HL-60/S4 treated with phorbol 12-myristate 13-acetate at 8.2 ng/mL for 4 days and 3 days (cell line): ENCODE results near the gene RARRES2.
"Not testable (repeated sequence)": the region's sequence is repeated elsewhere in the genome, so short reads cannot be mapped to it uniquely, and the experiment has no call there.

Experiments
- in situ Hi-C: fragments of 300-500 bp; cut with MboI; formaldehyde crosslinking; loops from 2 replicates; pipeline ENCODE4 v1.15.0; 2022; ENCODE audit warnings: low sequenced_read_pairs

Gene RARRES2

DNA sequence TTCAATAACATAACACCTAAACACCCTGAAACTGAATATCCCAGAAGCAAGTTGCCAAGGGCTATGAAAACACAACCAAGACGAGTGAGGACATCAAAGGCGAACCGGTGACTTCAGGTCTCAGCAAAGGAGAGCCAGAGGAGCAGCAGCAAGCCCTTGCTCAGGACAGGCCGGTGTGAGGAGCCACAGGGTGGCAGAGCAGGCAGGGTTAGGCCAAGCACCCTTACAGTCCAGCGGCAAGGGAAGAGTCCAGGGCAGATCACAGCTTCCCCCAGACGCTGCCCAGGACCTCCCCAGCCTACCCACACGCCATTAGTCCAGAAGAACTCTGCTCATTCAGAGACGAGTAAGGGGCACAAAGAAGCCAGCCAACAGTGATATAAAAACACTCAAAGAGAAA is 45.8 kb downstream of the RARRES2 start:
- in situ Hi-C loops, result not testable (repeated sequence)

DNA sequence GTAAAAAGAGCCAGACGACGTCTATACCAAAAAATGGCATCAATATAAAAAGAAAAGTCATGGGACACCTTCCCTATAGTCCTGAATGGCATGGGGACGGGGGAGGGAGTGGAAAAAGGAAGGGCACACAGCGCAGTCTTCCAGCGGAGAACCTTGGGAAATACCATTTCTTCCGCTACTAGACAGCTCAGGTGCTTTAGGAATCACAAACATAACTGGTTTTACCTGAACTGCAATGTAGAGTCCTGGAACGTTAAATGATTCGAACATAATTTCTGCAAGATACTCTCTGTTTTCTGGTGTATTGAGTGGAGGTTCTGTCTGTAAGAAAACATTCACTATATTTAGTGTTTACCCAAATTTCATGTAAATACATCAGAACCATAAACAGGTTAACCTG is 46.4 kb downstream of the RARRES2 start:
- in situ Hi-C loops, result not testable (repeated sequence)

DNA sequence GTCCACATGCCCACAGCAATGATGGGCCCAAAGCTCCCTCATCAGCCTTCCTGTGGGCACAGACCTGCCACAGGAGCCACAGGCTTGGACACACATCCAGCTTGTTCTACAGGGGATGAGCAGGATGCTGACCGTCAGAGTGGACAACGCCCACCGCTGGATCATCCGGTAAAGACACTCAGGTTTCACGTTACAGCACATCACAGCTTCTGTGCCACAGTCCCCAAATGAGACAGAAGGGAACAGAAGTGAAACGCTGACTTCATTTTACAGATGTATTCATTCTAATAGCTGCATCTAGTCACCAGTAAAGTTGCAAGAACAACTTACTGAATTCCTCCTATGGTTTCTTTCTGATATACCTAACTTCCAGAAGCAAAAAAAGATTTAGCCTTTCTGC is 51.1 kb downstream of the RARRES2 start:
- in situ Hi-C loops, result not testable (repeated sequence)

DNA sequence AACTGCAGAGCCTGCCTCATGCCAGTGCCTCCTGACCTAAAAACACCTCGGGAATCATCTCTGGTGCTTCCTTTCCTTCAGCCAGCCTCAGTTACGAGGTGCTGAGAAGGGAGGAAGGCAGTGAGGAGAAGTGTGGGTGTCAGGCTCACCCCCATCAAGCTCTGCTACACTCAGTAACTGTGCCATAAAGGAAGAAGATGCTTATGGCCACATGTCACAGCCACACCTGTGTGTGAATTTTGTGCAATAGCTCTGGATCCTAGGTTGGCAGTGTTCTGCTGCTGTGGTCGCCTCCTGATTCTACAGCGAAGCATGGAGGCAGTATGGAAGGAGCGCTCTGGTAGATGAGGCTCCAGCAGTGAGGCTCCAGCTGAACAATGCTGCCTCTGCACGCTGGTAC is 52.6 kb downstream of the RARRES2 start:
- in situ Hi-C loops, result not testable (repeated sequence)
